ENCODE data around the gene FBXO31.

Gene FBXO31

DNA sequence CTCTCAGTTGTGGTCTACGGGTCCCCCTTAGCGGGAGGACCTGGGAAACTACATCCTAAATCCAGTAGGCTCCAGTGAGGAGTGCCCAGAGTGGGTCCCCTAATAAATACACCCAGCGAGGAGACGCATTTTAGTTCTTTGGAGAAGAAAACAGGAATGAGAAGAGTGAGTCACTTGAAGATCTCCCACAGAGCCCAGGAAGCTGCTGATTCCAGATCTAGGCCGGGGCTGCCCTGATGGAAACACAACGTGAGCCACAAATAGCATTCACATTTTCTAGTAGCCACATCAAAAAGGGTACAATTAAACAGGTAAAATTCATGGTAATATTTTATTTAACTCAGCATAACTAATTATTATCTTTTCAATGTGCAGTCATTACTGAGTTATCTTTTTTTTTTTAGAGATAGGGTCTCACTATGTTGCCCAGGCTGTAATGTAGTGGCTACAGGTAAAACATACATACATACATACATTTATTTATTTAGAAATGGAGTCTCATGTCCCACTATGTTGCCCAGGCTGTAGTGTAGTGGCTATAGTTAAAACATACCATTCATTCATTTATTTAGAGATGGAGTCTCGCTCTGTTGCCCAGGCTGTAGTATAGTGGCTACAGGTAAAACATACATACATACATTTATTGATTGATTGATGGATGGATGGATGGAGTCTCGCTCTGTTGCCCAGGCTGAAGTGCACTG, 21.5 kb downstream of the FBXO31 start:
- DNase-seq = no peak

- DNase-seq = no peak
Observed at GRCh38 chr16:87360862-87361610, 22.5 kb downstream of the FBXO31 start.

GRCh38 chr16:87359121-87359520, 24.5 kb downstream of the FBXO31 start:
- no peak for DNase-seq

- DNase-seq = no peak
Observed at GRCh38 chr16:87358696-87359095, 24.9 kb downstream of the FBXO31 start.

- no peak for DNase-seq
Observed at GRCh38 chr16:87358250-87358649, 25.3 kb downstream of the FBXO31 start.

GRCh38 chr16:87356491-87356853, 27.1 kb downstream of the FBXO31 start:
- no peak for DNase-seq

DNA sequence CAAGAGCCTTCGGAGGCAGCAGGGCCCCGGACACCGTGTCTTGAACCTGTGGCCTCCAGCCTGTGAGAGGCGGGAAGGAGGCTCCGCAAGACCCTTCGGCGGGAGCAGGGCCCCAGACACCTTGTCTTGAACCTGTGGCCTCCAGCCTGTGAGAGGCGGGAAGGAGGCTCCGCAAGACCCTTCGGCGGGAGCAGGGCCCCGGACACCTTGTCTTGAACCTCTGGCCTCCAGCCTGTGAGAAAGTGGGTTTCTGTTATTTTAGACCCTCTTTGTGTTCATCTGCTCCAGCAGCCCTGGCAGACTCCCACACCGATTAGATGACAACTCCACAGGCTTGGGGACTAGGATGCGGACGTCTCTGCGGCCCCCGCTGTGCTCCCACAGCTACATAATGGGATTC, 30.0 kb downstream of the FBXO31 start:
- DNase-seq = no peak

GRCh38 chr16:87352818-87353217, 30.8 kb downstream of the FBXO31 start:
- DNase-seq = no peak

- DNase-seq = no peak
Observed at GRCh38 chr16:87351320-87351698, 32.3 kb downstream of the FBXO31 start.

- no peak for DNase-seq
Observed at GRCh38 chr16:87350681-87351319, 32.8 kb downstream of the FBXO31 start.

- no peak for DNase-seq
Observed at GRCh38 chr16:87350031-87350430, 33.5 kb downstream of the FBXO31 start.

GRCh38 chr16:87348616-87349157, 34.9 kb downstream of the FBXO31 start:
- no peak for DNase-seq

DNA sequence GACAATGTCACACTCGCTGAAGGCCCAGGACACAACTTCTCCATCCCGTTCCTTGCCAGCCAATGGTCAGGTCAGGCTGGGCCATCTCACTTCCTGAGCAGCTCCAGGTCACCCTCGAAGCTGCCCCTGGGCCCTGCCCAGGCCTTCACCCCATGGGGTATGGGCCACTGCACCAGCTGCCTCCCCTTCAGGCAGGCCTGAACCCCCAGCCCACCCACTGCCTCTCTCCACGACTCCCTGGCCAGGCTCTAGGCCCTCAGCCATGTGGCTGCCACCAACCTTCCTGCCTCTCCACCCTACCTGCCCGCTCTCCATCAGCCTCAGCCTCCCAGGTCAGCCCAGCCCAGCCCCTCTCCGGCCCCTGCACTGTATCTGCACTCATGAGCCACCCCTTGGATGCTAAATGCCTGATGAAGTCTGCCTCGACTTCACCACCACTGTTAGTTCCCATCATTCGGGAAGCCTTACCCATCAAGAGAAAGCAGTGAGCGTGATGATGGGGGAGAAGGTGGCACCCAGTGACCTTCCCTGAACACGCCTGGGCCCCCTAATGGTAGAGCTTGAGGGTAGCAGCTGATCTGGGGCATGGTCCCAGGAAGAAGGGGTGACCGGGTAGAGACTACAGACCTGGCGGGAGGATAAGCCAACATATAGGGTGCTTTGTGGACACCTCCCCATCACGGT, 35.5 kb downstream of the FBXO31 start:
- no peak for DNase-seq

- DNase-seq = no peak
Observed at GRCh38 chr16:87346517-87347060, 37.0 kb downstream of the FBXO31 start.

DNA sequence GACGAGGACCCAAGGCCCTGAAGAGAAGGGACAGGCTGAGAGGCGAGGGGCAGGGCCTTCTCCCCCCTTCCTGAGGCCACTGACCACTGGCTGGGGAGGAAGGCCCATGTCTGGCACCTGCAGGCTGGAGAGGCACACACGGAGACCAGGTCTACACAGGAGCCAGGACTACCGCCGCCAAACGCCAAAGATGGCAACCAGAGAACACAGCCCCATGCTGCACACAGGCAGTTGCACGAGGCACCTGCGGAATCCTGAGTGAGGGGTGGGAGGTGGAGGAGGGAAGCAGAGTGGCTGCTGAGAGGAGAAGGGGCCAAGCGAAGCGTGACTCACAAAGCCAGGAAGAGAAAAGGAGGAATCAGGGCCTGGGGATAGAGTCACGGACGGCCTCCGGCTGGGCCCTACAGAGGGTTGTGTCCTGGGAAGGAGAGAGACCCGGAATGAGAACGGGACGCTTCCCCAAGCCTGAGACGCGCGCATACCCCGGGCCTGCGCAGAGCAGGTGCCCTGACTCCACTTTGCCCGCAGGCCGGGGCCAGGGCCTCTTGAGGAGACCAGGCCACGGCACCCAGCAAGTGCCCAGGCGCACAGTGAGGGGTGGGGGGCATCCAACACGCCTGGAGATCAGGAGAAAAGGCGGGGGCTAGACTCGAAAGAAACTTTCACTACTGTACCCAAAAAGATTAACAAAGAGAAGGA, 37.7 kb downstream of the FBXO31 start:
- DNase-seq = no peak

DNA sequence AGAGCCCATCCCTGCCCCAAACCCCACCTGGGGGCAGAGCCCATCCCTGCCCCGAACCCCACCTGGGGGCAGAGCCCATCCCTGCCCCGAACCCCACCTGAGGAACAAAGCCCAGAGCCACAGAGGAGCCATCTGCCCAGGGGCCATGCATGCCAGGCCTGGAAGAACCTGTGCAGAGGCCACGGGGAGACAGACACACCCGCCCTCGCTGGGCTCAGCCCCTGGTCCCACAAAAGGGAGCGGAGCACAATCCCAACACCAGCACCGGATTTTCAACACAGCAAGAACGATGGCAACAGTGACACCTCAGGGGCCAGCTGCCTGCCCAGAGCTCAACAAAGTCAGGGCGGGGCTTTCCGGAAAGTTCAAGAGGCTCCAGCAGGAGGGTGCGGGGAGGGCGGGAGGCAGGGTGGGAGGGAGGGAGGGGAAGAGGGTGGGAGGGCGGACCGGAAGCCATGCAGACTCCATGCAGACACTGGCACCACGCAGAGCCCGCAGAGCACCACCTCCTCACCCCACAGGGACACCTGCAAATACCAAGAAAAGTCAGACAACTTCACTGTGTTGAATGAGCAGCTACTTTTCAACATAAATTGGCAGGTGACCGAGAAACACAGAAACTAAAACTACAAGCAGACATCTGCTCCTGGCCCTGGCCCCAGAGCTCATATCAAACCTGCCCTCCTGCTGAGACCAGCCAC, 38.5 kb downstream of the FBXO31 start:
- peak; percentile 53 for DNase-seq

DNA sequence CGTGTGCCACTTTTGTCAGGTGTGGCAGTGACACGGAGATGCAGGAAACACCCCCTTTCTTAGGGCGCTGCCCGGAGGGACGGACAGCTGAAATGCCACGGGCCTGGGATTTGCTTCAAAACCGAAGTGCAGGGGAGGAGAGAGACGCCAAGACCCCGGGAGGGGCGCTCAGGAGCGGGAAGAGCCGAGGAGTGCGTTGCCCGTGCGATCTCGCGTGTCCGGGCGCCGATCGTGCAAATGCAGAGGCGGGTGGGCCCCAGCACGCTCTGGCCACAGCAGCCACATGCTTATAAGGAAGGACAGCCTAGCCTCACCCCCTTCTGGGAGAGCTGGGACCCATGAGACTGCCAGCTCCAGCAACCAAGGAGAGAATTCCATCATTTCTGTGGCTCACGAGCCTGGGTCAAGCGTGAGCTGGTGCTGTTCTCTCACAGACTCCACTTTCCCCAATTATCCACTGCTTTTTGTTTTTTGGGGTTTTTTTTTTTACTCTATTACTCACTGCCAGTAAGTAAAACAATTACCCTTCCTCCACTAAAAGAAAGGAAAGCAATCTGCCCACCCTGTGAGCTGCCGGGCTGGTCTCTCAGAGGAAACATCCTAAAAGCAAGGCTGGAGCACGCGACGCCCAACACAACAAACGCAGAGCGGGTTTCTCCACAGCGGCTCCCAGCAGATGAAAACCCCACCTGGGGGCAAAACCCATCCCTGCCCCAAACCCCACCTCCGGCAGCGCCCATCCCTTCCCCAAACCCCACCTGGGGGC, 39.2 kb downstream of the FBXO31 start:
- DNase-seq = no peak

DNA sequence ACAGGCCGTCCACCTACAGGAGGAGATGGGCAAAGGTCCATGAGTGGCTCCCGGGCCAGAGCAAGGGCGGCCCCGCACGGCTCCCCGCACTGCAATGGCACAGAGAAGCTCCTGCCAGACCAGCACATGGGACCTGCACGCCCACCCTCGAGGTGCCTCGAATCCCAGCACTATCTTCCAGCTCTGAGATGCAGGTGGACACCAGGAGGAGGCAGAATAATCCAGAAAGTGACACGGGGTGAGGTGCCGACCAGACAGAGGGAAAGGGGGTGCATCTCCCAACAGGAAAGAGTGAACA, 39.9 kb downstream of the FBXO31 start:
- DNase-seq = no peak

- no peak for DNase-seq
Observed at GRCh38 chr16:87342978-87343752, 40.4 kb downstream of the FBXO31 start.

DNA sequence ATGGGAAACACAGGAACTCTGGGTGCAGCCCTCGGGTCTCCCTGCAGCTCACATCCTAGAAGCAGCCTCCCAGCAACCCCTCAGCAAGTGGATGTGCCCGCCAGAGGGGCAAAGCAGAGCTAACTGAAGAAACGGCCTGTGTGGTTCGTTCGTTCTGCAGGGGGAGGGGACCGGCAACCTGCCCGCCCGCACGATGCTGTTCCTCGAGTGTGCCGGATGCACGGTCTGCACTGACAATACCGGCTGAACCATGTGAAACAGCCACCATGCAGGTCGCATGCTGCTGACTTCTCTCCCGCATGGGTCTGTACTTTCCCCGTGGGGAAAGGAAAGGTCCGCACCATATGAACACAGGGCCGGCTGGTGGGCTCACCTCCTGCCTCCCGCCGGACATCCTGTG, 41.1 kb downstream of the FBXO31 start:
- DNase-seq = no peak
